VCaP (cell line): ENCODE results near the gene GPR148.

Experiments used
- H3K27ac ChIP-seq: fragments of 450-650 bp; 2 replicates; pipeline ENCODE4 v1.5.1; 2017
- CTCF ChIP-seq: fragments of 450-650 bp; conservative IDR thresholded peaks from 2 replicates; pipeline ENCODE4 v1.5.1; 2017; ENCODE audit warnings: mild to moderate bottlenecking, moderate library complexity

GPR148 gene

GRCh38 chr2:130768191-130768855, 39.5 kb downstream of the GPR148 start:
- no peak overlapping the region for H3K27ac ChIP-seq
- TF ChIP-seq CTCF: no peak

DNA sequence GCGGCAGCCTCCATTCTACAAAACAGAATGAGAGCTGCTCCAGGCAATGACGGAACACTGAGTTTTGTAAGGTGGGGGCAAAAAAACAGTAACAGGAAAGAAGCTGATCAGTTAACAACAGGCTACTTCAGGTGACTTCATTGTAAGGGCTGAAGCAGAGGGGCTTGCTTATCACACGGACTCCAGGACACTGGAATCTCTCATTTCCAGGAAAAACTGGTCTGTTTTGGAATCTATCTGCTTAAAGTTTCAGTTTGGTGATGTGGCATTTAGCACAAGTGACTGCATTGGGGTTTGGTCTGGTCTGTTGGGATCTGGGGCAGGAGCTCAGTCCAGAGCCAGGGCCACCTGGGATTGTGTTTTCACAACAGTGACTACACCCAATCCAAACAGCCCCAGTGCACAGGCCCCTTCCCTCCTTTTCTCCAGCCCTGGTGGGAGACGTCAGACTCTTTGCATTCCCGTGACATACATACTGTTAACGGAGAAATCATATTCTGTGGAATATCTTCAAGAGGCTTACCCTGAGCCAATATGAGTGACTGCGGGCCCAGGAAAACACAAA, 40.6 kb downstream of the GPR148 start:
- TF ChIP-seq CTCF: no peak
- no peak overlapping the region for H3K27ac ChIP-seq

DNA sequence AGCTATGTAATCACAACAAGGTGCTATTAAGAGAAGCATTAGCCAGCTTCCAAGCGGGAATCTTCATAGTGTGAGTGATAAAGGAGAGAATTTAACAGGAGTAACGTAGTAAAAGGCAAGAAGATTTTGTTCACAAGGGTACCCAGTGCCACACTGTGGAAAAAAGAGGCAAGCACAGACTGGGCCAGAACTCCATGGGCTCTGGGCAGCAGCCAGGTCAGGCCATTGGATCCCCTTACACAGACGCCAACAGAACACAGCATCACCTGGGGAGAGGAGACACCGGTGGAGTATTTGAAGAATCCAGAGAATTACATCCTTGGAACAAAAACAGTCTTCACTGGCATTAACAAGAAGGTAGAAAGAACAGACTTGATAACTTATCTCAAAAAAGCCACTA, 47.7 kb downstream of the GPR148 start:
- TF ChIP-seq CTCF: peak; percentile 80
- no peak overlapping the region for H3K27ac ChIP-seq

- H3K27ac ChIP-seq: no peak overlapping the region
- TF ChIP-seq CTCF: no peak
Measured at GRCh38 chr2:130778781-130779180, 49.9 kb downstream of the GPR148 start.
